ENCODE measurements around the gene PIP4K2A. TPM values are rescaled to one million over a fixed set of nuclear protein-coding genes. Genes with fewer than 3 reads are reported as not detected.

The PIP4K2A gene
- total and polyA plus RNA-seq, 2 experiments from 2014 or later = 39.9 to 40.1 TPM

DNA sequence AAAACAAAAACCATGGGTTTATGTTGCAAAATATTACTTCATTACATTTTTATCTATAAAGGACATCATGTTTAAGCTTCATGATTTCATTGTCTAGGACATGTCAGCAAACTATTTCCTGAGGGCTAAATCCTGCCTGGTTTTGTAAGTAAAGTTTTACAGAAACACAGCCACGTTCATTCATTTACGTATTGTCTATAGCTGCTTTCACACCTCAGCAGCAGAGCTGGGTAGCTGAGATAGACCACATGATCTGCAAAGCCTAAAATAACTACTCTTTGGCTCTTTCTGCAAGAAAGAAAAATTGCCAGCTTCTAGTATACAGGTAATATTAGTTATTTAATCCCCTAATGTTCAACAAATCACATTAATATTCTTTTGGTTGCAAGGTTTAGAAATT lies 12.7 kb upstream of the PIP4K2A start (continued):
- TF ChIP-seq, protein P1, sequence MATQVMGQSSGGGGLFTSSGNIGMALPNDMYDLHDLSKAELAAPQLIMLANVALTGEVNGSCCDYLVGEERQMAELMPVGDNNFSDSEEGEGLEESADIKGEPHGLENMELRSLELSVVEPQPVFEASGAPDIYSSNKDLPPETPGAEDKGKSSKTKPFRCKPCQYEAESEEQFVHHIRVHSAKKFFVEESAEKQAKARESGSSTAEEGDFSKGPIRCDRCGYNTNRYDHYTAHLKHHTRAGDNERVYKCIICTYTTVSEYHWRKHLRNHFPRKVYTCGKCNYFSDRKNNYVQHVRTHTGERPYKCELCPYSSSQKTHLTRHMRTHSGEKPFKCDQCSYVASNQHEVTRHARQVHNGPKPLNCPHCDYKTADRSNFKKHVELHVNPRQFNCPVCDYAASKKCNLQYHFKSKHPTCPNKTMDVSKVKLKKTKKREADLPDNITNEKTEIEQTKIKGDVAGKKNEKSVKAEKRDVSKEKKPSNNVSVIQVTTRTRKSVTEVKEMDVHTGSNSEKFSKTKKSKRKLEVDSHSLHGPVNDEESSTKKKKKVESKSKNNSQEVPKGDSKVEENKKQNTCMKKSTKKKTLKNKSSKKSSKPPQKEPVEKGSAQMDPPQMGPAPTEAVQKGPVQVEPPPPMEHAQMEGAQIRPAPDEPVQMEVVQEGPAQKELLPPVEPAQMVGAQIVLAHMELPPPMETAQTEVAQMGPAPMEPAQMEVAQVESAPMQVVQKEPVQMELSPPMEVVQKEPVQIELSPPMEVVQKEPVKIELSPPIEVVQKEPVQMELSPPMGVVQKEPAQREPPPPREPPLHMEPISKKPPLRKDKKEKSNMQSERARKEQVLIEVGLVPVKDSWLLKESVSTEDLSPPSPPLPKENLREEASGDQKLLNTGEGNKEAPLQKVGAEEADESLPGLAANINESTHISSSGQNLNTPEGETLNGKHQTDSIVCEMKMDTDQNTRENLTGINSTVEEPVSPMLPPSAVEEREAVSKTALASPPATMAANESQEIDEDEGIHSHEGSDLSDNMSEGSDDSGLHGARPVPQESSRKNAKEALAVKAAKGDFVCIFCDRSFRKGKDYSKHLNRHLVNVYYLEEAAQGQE (IDR thresholded peaks at IDR 0.05; ENCODE audit: unreplicated experiment) = no peak

- no peak overlapping the region for H3K4me2 ChIP-seq
- no peaks in the 10 kb centered on the region; the same call in 1 of the 2 replicates for H3K4me1 ChIP-seq (ENCODE audit: insufficient read depth)
- no peak for ATAC-seq
- no peak overlapping the region for H3K4me3 ChIP-seq
- Mint-ChIP-seq H3K4me3 (no peak overlapping the region), H3K27ac (no peak overlapping the region), H3K4me1 (peaks cover 9% of the 10 kb centered on the region), H3K36me3 (ENCODE audit: low read depth) (no peaks in the 10 kb centered on the region), H3K9me3 (no peaks in the 10 kb centered on the region), H3K27me3 (ENCODE audit: insufficient read depth, low read depth, poor library complexity) (peaks cover 5% of the 10 kb centered on the region)
- H3K9me2 ChIP-seq (ENCODE audit: insufficient read depth) = no peaks in the 10 kb centered on the region
- H2AFZ ChIP-seq = no peak overlapping the region
- H4K20me1 ChIP-seq (replicated peaks; ENCODE audit: insufficient read depth) = no peaks in the 10 kb centered on the region
- H3K79me2 ChIP-seq (replicated peaks; ENCODE audit: insufficient read depth) = no peaks in the 10 kb centered on the region
- no peak overlapping the region for H3K27ac ChIP-seq (ENCODE audit: low read depth)
- DNase-seq (ENCODE audit: low spot score) = no peak
- no peaks in the 10 kb centered on the region for H3F3A ChIP-seq (replicated peaks; ENCODE audit: low read depth)
- no peaks in the 10 kb centered on the region for H3K27me3 ChIP-seq (ENCODE audit: insufficient read depth)
- no peaks in the 10 kb centered on the region for H3K36me3 ChIP-seq (ENCODE audit: insufficient read depth)
- TF ChIP-seq CREB1 (CRISPR knock-in tag; IDR thresholded peaks at IDR 0.05; ENCODE audit: low read depth) (no peak), CTCF (conservative IDR thresholded peaks at IDR 0.05; ENCODE audit: low read depth in 2 of 2) (no peak), STAT1 (IDR thresholded peaks at IDR 0.05; ENCODE audit: unreplicated experiment) (no peak), POLR2AphosphoS5 (IDR thresholded peaks at IDR 0.05; ENCODE audit: low read depth) (no peak), ZNF331 (CRISPR knock-in tag; IDR thresholded peaks at IDR 0.05; ENCODE audit: low read depth) (no peak), NANOG (IDR thresholded peaks at IDR 0.05; ENCODE audit: borderline replicate concordance) (no peak), JUNB (IDR thresholded peaks at IDR 0.05; ENCODE audit: unreplicated experiment) (no peak), ZNF462 (CRISPR knock-in tag; IDR thresholded peaks at IDR 0.05) (no peak), EZH2phosphoT487 (IDR thresholded peaks at IDR 0.05; ENCODE audit: unreplicated experiment) (no peak)
- TF ChIP-seq, protein P1 (IDR thresholded peaks at IDR 0.05; ENCODE audit: unreplicated experiment) = no peak
These were observed 10.4 kb upstream of the PIP4K2A start for GRCh38 chr10:22724773-22725172.
